Measurements from ENCODE around the gene NREP.

- no peak for TF ChIP-seq REST (IDR thresholded peaks at IDR 0.05; ENCODE audit: insufficient read depth in 1 of 2, low read depth in 2 of 2, low read length in 2 of 2)
- no peak for TF ChIP-seq SIN3A (IDR thresholded peaks at IDR 0.05; ENCODE audit: borderline replicate concordance, insufficient read depth, low read length)
Measured at GRCh38 chr5:111685969-111686368, 71.0 kb downstream of the NREP start.

Data from PFSK-1 (cell line).